NT2/D1 (cell line): ENCODE measurements around the gene PTPN9.

Source experiments
- SUZ12 ChIP-seq: IDR thresholded peaks from 2 replicates; pipeline ENCODE4 v1.6.1; 2011; ENCODE audit not compliant: insufficient read length, insufficient read depth; ENCODE audit errors: extremely low read depth
- YY1 ChIP-seq: IDR thresholded peaks from 2 replicates; pipeline ENCODE4 v1.6.1; 2011; ENCODE audit not compliant: insufficient read length, insufficient read depth

DNA sequence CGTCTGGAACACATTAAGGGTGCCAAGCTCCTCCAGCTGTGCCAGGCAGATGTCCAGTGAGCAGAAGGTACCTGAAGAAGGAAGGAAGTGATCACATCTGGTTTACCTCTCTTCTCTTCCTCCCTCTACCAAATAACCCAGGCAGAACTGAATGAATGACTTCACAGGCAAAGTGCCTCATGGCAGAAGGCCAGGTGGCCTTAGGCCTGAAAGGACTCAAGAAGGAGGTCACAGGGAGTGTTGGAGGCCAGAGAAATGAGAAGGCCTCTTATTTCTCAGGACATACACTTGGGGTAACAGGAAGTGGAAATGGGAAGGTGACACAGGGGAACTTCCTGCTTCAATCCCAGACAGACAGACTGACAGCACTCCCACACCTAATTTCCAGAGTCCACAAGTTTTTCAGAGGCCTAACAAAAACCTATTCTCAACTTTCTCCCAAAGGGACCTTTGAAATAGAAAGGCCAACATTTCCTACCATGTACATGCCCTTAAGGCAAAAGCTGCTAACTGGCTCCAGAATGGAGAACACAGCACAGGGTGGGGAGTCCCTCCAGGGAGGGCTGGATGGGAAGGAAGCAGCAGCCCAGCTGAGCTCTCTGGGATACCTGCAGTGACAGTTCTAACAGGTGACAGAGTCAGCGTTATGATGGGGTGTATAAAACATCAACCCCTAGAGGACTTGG is 110.1 kb downstream of the PTPN9 start:
- TF ChIP-seq SUZ12, result no peak
- TF ChIP-seq YY1, result no peak
